H1 (cell line): ENCODE results near the gene NFKB1. TPM values are rescaled to one million over a fixed set of nuclear protein-coding genes. Genes with fewer than 3 reads are reported as not detected.

Source experiments
- MAX ChIP-seq: IDR thresholded peaks from 2 replicates; pipeline ENCODE4 v1.6.1; 2012; ENCODE audit warnings: inconsistent platforms
- polyA plus RNA-seq, 7 experiments: library from polyadenylated mRNA; depleted of rRNA in 3 of 7; stranded (reverse) in 5 of 7; unstranded in 2 of 7; fragments of >200 nt in 5 of 7; fragments of 200-250 nt in 2 of 7; gene quantifications; 1 replicate in 5 of 7; 2 replicates in 1 of 7; 4 replicates in 1 of 7; pipeline versions ENCODE4 v1.2.1 to v1.2.3, GENCODE V29; 2011 to 2013; ENCODE audit warnings: missing spikeins in 2 of 7, mixed read lengths in 2 of 7
- total RNA-seq: library from RNA; stranded (reverse); fragmentation: NEBNext Ultra II Directional; extraction: Animal tissue kit (Norgen Biotek cat#: 25700); gene quantifications from 2 replicates; pipeline ENCODE4 v1.2.1, GENCODE V29; 2021

The NFKB1 gene
- total and polyA plus RNA-seq, 2 of the 8 experiments (the other 6 are each of a cell fraction or from before 2014, with no cell fraction given): 2.9 to 6.8 TPM

- TF ChIP-seq MAX: no peak
Measured at GRCh38 chr4:102627831-102628523, 126.8 kb downstream of the NFKB1 start (continued).
